GM19238 (cell line): ENCODE results near the gene JPT2.
"Not testable (repeated sequence)": the region's sequence is repeated elsewhere in the genome, so short reads cannot be mapped to it uniquely, and the experiment has no call there.

Source experiments
- DNase-seq: peaks from one replicate; pipeline ENCODE4 v3.0.0; 2011; ENCODE audit warnings: low spot score; ENCODE audit not compliant: insufficient read length

Gene JPT2

DNA sequence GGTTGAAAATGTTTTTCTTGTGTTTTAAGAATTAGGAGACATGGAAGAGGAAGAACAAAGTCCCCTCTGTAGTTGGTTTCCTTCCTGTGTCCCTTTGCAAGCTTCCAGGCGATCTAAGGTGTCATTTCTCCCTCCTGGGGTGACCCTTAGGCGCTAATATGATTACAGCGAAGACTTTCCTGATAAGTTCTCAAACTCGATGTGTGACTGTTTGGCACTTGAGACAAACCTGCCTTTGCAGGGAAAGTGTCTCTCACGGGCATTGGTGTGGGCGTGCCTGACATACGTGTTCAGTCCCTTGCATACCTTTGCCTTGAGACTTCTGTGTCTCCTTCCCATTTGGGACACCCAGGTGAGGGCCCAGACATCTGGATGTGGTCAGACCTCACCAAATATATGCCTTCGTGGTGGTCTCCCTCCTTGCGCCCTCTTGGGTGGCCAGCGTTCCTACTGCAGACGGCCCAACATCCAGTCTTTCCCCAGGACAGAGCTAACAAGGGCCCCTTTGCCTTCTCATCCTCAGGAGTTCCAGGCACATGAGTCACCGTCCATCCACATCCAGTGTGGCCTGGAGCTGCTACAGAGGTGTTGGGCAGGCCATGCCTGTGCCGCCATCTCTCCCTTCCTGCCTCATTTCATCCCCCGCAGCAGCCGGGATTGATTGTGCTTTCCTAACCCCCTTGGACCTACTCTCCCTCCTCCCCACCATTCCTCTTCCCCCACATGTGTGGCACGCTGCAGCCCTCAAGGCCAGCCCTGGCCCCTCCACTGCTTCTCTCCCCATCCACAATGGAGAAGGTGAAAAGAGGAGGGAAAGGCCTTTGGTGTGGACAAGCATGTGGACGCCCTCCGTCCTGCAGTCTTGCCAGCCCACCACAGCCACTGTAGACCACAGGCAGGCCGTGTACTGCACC is 3.1 kb upstream of the JPT2 start:
- no peak for DNase-seq

DNA sequence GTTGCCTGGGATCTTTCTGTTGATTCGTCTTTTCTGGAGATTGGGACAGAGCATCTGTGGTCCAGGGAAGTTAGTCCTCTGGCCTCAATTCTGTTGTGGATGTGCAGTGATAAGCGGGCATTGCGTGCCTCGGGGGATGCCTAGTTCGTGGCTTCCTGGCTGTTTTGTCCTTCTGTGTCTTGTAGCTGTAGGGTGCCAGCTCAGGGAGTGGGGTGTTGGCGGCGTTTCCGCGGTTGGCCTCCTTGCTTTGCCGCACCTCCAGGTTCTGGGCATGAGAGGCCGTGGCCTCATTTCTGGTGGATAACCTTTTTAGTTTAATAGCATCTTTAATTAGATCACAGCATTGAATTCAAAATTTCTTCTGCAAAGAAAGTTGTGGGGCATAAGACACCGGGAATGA is 1.4 kb upstream of the JPT2 start:
- no peak for DNase-seq

DNA sequence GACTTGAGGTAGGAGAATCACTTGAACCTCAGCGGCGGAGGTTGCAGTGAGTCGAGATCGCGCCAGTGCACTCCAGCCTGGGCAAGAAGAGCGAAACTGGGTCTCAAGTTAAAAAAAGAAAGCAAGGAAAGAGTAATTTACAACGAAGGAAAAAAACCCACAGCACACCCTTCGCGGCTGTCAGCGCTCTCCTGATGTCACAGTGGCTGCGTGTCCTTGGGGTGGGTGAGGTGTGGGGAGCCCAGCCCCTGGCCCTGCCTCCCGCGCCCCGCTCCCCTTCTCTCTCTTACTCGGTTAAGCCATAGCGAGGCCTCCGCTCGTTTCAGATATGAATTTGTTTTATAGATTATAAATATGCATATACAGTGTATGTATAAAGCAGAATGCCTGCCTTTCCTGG is 740 bp upstream of the JPT2 start:
- DNase-seq: no peak

DNA sequence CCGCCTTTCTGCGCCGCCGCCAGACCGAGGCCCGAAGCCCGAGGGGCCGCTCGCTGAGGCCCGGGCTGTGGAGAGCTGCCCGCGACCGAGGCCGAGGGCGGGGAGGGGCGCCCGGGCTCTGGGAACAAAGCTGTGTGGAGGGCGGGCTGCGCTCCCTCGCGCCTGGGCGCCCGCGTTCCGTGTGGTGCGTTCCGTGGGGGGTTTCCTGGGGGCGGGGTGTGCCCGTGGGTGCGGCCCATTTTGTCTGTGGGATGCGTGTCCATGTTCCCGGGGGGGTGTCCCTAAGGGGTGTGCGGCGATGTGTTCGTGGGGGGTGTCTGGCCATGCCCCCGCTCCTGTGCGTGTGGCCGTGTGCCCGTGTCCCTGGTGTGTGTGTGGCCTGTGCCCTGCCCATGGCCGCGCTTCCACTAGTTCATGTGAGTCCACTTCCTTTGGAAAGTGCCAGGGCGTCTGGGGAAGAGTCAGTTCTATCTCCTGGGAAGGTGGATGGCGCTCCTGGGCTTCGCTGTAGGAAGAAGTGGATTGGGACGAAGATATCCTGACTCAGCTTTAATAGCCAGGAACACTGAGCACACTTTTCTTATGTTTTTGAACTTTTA is 520 bp downstream of the JPT2 start:
- DNase-seq: no peak

DNA sequence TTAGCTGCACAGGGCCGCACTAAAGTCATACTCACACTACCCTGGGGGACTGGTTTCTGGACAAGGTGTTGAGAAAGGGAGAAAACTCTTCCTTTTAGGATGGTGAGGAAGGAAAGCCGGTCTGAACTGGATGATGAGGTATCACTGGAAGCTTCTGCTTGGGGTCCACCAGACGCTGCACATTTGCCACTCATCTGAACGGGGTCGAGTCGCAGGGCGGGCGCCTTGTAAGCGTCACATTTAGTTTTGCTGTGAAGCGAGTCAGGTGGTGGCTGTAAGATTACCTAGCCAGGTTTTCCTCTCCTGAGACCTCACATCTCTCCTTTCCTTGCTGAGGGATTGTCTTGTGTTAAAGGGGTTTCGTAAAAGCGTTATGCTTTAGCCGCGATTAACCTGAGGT is 2.3 kb downstream of the JPT2 start:
- no peak for DNase-seq

DNA sequence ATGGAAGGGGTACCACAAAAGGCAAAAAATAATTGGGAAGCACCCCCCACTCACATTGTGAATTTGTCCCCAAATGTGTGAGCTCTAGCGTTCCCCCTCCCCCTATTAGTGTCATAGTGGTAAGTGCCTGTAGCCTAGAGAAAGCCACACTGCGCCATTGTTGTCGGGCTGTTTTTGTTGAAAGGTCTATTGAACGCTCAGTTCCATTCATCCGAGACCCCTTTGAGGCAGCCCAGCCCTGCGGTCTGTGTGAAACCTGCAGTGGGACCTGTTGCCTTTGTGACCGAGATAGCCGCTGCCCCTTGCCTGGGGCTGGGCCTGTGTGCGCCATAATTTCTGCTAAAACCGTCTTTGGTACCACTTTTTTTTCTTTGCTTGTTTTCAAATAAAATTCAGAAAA is 3.0 kb downstream of the JPT2 start:
- DNase-seq: no peak

DNA sequence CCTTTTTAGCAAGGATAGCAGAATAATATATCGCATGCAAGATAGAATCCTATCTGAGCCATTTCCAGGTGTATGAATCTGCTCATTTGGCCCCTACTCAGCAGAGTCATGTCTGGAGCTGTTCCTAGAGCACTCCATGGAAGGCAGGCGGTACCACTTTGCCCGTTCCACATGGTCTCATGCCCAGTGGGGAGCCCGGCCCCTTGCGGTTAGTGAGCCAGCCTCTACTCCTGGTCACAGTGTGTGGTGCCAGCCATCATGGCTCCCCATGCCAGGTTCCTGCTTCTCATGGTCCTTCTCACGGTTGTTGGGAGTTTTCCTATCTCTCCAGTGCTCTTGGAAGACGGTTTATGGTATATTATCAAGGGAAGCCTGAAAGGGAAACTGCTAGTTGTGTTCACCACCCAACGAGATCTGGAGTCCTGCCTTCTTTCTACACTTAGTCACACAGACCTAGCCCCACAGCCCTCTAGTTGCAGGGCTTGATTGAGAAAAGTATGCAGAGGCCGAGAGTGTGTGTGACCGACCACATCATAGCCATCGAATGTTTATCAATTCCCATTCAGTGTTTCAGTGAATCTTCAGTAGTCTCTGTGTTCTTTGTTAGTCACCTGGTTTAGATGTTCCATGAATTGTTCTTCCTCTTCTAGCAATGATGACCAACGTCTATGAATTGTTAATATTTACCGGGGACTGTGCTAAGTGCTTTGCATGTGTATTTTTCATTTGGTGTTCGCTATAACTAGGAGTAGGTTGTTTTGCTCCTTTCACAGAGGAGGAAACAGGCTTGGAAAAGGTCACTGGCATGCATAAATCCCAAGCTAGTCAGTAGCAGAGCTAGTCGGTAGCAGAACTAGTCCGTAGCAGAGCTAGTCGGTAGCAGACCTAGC is 9.6 kb downstream of the JPT2 start:
- no peak for DNase-seq

DNA sequence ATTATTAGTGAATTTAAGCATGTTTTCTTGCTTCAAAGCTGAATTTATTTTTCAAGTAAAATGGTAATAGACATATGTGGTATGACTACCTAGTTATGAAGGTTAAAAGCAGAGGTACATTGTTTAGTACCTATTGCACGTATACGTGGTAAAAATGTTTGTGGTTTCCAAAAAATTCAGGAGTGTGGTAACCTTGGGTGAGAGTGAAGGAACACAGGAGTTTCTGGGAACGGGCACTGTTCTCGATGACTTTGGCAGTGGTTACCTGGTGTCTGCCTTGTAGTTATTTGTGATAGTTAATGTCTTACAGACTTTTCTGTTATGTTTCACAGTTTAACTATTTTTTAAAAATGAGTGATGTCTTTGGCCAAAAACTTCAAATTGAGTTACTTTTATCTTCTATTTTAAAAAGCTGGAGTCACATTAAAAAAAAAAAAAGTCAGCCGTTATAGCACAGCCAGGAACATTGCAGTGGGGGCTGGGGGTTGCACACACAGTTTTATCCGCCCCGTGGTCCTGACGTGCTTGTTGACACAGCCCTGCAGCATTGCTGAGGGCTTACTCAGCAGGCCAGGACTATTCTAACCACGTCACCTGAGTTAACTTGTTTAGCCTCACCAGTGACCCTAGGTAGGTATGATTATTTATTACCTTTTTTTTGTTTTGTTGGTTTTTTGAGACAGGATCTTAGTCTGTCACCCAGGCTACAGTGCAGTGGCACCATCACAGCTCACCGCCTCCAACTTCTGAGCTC is 10.9 kb downstream of the JPT2 start:
- no peak for DNase-seq

DNA sequence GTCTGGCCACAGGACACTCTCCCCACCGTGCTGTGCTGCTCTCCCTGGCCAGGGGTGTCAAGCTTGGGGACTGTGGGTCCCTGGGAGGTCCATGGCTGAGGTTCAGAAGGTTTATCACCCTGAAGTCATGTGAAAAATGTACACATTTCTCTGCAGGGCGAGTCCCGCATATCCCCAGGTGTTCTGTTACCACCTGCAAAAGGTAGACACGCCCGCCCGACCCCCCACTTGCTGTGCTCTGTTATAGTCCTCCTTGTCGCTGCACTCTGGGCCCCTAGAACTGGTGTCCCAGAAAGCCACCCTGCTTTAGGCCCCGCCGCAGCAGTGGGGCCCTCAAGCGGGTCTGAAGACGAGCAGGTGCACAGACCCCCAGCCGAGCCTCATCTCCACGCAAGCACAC is 11.8 kb downstream of the JPT2 start:
- DNase-seq: no peak

DNA sequence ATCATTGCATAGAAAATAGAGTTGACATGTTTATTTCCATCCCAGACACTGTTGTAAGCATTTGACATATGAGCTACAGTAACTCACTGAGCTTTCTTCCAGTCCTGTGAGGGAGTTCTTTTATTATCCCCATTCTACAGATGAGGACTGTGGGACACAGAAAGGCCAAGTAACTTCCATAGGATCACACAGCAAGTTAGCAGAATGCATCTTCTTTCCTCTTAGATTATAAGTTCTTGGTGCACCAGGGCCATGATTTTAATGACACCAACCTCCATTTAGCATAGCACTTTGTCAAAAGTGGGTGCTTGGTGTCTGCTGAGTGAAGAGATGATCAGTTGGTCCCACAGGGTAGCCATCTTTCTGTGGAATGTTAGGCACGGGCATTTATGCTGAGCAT is 12.7 kb downstream of the JPT2 start:
- DNase-seq: no peak

DNA sequence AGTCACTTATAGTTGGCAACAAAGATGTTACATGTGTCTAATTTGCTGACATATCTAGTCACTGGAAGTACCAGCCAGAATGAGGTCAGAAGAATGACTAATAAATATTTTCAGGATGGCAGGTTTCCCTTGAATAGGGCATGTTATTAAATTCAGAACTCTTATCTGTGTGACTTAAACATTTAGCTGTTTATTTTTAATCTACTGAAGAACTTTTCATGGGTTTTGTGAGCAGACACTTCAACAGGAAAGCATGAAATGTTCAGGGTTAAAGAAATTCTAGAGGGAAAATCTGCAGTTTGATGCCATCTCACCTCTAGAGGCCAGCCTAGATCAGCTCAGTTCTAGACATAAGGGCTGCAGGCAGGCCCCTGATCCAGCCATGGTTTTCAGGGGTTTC is 13.2 kb downstream of the JPT2 start:
- DNase-seq: no peak

DNA sequence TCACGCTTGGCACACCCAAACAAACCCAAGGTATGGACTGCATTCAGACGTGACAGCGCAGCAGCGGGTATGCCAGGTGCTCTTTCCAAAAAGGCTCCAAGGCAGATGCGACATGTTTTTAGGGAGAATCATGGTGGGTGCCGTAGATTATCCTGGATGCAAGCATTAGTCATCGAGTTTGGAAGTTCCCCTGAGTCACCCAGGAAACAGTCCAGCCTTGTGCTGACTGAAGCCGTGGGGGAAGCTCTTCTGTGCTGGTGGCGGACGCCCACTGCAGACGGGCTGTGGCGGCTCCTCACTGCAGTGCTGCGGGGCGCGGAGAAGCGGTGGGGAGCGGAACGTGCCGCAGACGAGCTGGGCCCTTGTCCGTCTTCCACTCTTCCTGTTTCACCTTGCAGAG is 13.9 kb downstream of the JPT2 start:
- no peak for DNase-seq

DNA sequence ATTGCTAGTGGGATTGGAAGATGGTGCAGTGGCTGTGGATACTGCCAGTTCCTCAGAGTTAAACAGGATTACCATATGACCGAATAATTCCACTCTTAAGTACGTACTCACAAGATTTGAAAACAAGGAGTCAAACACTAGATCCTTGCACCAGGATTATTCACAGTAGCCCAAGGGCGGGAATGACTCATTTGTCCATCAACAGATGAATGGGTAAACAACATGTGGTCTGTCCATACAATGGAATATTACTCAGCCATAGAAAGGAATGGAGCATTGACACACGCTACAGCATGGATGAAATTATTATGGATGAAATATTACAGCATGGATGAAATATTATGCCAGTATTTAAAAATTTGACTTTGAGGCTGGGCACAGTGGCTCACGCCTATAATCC is 18.8 kb downstream of the JPT2 start:
- no peak for DNase-seq

DNA sequence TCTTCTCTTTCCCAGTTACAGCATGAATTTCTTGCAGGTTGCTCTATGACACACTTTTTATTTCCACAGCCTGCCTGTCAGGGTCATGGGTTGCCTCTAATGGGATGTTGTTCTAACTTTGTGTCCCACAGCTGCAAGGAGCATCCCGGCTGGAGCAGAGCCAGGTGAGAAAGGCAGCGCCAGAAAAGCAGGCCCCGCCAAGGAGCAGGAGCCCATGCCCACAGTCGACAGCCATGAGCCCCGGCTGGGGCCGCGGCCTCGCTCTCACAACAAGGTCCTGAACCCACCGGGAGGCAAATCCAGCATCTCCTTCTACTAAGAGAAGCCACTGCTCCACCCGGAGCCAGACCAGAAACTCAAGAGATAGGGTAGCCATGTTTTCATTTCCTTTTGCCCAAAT is 20.6 kb downstream of the JPT2 start:
- no peak for DNase-seq

DNA sequence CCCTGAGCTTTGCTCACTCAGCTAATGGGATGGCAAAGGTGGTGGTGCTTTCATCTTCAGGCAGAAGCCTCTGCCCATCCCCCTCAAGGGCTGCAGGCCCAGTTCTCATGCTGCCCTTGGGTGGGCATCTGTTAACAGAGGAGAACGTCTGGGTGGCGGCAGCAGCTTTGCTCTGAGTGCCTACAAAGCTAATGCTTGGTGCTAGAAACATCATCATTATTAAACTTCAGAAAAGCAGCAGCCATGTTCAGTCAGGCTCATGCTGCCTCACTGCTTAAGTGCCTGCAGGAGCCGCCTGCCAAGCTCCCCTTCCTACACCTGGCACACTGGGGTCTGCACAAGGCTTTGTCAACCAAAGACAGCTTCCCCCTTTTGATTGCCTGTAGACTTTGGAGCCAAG is 22.2 kb downstream of the JPT2 start:
- DNase-seq: no peak

DNA sequence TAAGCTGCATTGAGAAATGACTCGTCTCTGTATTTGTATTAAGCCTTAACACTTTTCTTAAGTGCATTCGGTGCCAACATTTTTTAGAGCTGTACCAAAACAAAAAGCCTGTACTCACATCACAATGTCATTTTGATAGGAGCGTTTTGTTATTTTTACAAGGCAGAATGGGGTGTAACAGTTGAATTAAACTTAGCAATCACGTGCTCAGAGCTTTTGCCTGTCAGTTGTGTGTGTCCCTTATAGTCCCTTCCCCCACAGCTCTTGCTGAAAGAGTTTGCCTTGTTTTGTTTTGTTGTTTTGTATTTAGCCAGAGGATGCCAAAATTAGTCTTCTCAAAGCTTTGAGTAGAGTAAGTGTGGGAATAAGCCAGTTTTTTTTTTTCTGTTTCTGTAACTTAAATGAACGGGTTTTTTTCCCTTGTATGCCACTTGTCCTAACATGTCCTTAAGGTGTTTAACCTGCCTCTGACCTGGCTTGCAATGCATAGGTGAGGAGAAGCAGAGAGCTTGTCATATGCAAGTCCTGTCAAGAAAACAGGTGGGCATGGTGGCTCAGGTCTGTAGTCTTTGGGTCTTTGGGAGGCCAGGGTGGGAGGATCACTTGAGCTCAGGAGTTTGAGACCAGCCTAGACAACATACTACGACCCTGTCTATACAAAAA is 23.3 kb downstream of the JPT2 start:
- DNase-seq: no peak

DNA sequence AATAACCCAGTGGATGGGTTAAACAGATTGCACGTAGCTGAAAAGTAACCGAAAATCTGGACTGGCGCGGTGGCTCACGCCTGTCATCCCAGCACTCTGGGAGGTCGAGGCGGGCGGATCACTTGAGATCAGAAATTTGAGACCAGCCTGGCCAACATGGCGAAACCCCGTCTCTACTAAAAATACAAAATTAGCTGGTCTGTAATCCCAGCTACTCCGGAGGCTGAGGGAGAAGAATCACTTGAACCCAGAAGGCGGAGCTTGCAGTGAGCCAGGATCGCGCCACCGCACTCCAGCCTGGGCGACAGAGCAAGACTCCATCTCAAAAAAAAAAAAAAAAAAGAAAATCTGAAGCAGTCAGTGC is 27.2 kb downstream of the JPT2 start:
- not testable (repeated sequence) for DNase-seq

DNA sequence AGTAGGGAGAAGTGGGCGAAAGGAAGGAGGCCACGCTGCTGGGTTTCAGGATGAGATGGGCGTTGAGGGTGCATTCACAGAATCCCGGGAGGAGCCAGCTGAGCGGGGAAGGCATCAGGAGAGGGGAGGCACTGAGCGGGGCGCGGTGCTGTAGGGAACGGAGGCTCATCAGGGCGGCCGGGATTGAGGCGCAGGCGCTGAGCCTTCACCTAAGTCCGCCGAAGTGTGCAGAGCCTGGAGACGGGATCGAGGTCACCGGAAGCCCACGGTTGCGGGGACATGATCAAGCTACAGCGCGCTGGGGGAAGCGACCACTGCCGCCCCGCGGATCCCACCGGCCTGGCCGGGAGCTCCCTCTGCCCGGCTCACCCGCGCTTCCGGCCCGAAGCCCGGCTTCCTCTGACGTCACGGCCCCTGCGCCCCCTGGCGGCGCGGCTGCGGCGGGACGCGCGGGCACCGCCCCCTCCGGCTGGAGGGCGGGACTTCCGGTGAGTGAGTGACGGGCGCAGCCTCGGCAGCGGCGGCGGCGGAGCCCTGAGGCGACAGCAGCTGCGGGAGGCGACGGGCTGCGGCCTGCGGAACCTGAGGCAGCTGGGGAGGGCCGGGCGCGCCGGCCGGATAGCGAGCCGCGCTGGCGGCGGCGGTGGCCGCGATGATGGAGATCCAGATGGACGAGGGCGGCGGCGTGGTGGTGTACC is 27.8 kb downstream of the JPT2 start, which contains the start of gene MAPK8IP3:
MAPK8IP3 (plus strand) TSS at position 508 of the 698 bp plus-strand sequence; CDS start at position 653, 145 bp downstream.
- peak; percentile 98 for DNase-seq

DNA sequence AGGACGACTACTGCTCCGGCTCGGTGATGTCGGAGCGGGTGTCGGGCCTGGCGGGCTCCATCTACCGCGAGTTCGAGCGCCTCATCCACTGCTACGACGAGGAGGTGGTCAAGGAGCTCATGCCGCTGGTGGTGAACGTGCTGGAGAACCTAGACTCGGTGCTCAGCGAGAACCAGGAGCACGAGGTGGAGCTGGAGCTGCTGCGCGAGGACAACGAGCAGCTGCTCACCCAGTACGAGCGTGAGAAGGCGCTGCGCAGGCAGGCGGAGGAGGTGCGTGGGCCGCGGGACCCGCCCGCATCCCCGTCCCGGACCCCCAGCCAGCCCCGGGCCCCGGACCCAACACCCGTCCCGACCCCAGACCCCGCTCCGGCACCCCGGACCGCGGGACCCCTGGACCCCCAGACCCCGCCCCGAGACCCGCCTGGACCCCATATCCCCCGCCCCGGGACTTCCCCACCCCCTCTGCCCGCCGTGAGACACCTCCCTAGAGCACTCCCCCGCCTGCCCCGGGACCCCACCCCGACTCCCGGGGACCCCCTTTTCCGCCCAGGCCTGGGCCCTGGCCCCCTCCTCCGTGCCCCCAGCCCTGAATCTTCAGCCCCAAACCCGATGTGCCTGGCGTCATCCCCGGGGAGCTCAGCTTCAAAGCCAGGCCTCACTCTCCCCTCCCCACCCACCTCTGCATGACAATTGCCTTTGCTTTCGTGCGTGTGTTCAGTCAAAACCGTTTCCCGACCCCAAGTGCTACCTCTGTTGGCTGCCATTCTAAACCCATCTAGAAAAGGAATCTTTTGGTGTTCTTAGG is 28.5 kb downstream of the JPT2 start:
- peak; percentile 63 for DNase-seq
